ENCODE data around the gene LINGO3.

DNA sequence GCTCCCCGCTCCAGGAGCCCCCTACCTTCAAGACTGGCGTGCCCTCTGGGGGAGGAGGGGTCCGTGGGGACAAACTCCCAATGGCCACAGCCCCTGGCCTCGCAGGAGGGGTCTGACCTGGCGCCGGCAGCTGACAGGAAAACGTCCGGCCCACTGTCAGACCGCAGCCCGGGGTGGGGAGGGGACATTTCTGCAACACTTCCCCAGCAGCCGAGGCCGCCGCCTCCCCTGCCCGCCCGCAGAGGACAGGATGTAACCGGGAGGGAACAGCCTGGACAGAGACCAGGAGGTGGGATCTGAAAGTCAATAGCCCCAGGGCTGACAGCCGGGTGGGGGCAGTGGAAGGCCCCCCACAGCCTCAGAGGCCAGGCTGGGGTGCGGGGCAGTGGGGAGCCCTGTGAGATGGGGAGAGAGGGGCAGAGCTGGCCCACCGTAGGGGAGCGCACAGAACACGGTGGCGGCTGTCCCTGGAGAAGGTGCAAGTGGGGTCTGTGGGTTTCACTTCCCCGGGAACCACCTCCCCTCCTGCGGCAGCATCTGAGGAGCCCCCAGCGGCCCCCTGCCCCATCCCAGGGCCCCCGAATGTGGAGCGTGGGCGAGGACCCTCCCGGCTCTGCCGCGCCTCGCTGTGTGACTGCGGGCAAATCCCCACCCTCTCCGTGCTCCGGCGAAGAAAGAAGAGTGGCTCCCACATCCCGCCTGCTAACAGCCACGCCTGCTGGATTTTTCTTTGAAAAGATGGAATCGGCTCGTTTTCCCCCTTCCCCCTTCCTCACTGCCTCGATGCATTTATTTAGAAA, 25.7 kb downstream of the LINGO3 start, which contains the start of gene PEAK3:
- TF ChIP-seq FOXA1 (IDR thresholded peaks at IDR 0.05) (no peak), ZNF384 (IDR thresholded peaks at IDR 0.05) (no peak), SP1 (IDR thresholded peaks at IDR 0.05) (no peak), NFRKB (IDR thresholded peaks at IDR 0.05) (no peak), ARNT (IDR thresholded peaks at IDR 0.05) (no peak), BHLHE40 (IDR thresholded peaks at IDR 0.05; ENCODE audit: borderline replicate concordance) (no peak), FOXM1 (IDR thresholded peaks at IDR 0.05; ENCODE audit: borderline replicate concordance) (no peak), CTBP1 (IDR thresholded peaks at IDR 0.05; ENCODE audit: borderline replicate concordance) (no peak), TARDBP (IDR thresholded peaks at IDR 0.05) (no peak), PKNOX1 (IDR thresholded peaks at IDR 0.05) (no peak), SUZ12 (IDR thresholded peaks at IDR 0.05) (no peak), HDGF (IDR thresholded peaks at IDR 0.05; ENCODE audit: borderline replicate concordance) (no peak), ELF4 (IDR thresholded peaks at IDR 0.05) (no peak)
